Muscle of leg (tissue), 11 donors: ENCODE measurements around the gene MT1B. TPM values are rescaled to one million over a fixed set of nuclear protein-coding genes. Genes with fewer than 3 reads are reported as not detected.
A peak's percentile ranks its signal among the peaks of the same experiment; 100 is the strongest.

Experiments
- DNase-seq: peaks from one replicate; pipeline ENCODE4 v3.0.0; 2013
- H3K27ac ChIP-seq: one replicate; pipeline ENCODE4 v1.5.1; 2013; ENCODE audit warnings: mild to moderate bottlenecking, low read length, control low read depth
- H3K27me3 ChIP-seq: one replicate; pipeline ENCODE4 v1.6.1; 2013; ENCODE audit warnings: low read length; ENCODE audit not compliant: control insufficient read depth, insufficient read depth
- H3K36me3 ChIP-seq: one replicate; pipeline ENCODE4 v1.6.1; 2013; ENCODE audit warnings: low read length; ENCODE audit not compliant: control insufficient read depth, insufficient read depth
- H3K4me1 ChIP-seq: one replicate; pipeline ENCODE4 v1.6.1; 2013; ENCODE audit warnings: low read length; ENCODE audit not compliant: control insufficient read depth, insufficient read depth
- H3K4me3 ChIP-seq: one replicate; pipeline ENCODE4 v1.5.1; 2013; ENCODE audit warnings: low read length, control low read depth
- H3K9me3 ChIP-seq: replicated peaks from 2 replicates; pipeline ENCODE4 v1.6.1; 2013; ENCODE audit warnings: low read depth, low read length; ENCODE audit not compliant: control insufficient read depth
- WGBS: methylation state at CpG from one replicate; pipeline ENCODE4 v1.1.5; 2013; ENCODE audit warnings: missing lambda C conversion rate; ENCODE audit not compliant: insufficient coverage; 5-methylcytosine and 5-hydroxymethylcytosine counted together
- polyA plus RNA-seq, 8 donors: library from polyadenylated mRNA; unstranded; fragments of 120-200 nt; gene quantifications; one replicate each; pipeline versions ENCODE4 v1.2.1 to v1.2.3, GENCODE V29; 2013; ENCODE audit warnings: inconsistent platforms in 1 of 8, low replicate concordance in 1 of 8; ENCODE audit not compliant: insufficient read length in 8 of 8, insufficient read depth in 1 of 8
- total RNA-seq: library from RNA; stranded (reverse); fragments of 120-200 nt; gene quantifications from one replicate; pipeline ENCODE4 v1.2.4, GENCODE V29; 2013

Gene MT1B
- total and polyA plus RNA-seq, 9 donors, result 0.64 TPM; not detected in 8

GRCh38 chr16:56628486-56629350, 23.0 kb upstream of the MT1B start:
- Histone ChIP-seq H3K9me3 (no peaks in the 10 kb centered on the region), H3K27ac (no peak overlapping the region), H3K4me1 (peaks cover 32% of the 10 kb centered on the region), H3K36me3 (no peaks in the 10 kb centered on the region), H3K27me3 (peaks cover 52% of the 10 kb centered on the region), H3K4me3 (no peak overlapping the region)
- no peak for DNase-seq
- WGBS, result 39% methylated on average over 4 of the region's 9 CpGs

GRCh38 chr16:56629531-56629930, 22.2 kb upstream of the MT1B start:
- Histone ChIP-seq H3K27ac (no peak overlapping the region), H3K4me3 (no peak overlapping the region), H3K9me3 (no peaks in the 10 kb centered on the region), H3K36me3 (no peaks in the 10 kb centered on the region), H3K27me3 (peaks cover 58% of the 10 kb centered on the region), H3K4me1 (peaks cover 32% of the 10 kb centered on the region)
- WGBS, result 88% methylated on average over 3 of the region's 3 CpGs
- DNase-seq, result no peak

DNA sequence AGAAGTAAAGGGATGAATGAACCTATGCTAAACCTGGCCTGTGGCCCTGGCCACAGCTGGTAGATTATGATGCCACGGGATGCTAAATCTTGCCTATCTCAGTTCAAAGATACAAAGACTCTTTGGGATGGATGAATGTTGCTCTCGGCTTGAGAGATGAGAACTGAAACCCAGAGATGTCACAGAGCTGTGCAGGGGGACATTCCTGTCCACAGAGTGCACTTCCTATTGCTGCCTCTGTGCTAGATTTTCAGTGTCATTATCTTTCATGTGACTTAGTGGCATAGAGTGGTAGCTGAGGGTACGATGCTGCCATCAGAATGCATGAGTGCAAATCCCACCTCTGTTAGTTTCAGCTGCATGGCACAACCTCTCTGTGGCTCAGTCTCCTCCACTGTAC, 21.6 kb upstream of the MT1B start:
- no peak overlapping the region for H3K27ac ChIP-seq
- H3K4me1 ChIP-seq, result peaks cover 30% of the 10 kb centered on the region
- H3K4me3 ChIP-seq, result no peak overlapping the region
- H3K36me3 ChIP-seq, result no peaks in the 10 kb centered on the region
- no peak for DNase-seq
- WGBS, result 60% methylated on average over 1 of the region's 3 CpGs
- H3K9me3 ChIP-seq, result no peaks in the 10 kb centered on the region
- H3K27me3 ChIP-seq, result peaks cover 60% of the 10 kb centered on the region

DNA sequence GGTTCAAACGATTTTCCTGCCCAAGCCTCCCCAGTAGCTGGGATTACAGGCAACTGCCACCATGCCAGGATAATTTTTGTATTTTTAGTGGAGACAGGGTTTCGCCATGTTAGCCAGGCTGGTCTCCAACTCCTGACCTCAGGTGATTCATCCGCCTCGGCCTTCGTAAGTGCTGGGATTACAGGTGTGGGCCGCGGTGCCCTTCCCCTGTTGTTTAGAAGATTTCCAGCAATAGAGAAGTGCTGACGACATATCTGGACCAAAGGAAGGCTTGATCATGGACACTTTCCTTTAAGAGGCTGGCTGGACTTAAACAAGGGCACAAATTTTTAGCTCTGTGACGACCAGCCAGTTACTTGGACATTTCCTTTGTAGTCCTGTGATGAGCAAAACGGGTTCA, 20.5 kb upstream of the MT1B start:
- Histone ChIP-seq H3K9me3 (no peaks in the 10 kb centered on the region), H3K36me3 (no peaks in the 10 kb centered on the region), H3K4me1 (peaks cover 23% of the 10 kb centered on the region), H3K4me3 (no peak overlapping the region), H3K27ac (no peak overlapping the region), H3K27me3 (peaks cover 61% of the 10 kb centered on the region)
- DNase-seq, result no peak
- WGBS, result 90% methylated on average over 6 of the region's 10 CpGs

GRCh38 chr16:56631832-56632155, 19.9 kb upstream of the MT1B start:
- peaks cover 63% of the 10 kb centered on the region for H3K27me3 ChIP-seq
- H3K4me3 ChIP-seq, result peak overlapping the region; percentile 43
- H3K27ac ChIP-seq, result peak overlapping the region; percentile 2
- no peaks in the 10 kb centered on the region for H3K36me3 ChIP-seq
- H3K4me1 ChIP-seq, result peaks cover 17% of the 10 kb centered on the region
- H3K9me3 ChIP-seq, result no peaks in the 10 kb centered on the region
- DNase-seq, result no peak
- 11% methylated on average over 3 of the region's 14 CpGs for WGBS

DNA sequence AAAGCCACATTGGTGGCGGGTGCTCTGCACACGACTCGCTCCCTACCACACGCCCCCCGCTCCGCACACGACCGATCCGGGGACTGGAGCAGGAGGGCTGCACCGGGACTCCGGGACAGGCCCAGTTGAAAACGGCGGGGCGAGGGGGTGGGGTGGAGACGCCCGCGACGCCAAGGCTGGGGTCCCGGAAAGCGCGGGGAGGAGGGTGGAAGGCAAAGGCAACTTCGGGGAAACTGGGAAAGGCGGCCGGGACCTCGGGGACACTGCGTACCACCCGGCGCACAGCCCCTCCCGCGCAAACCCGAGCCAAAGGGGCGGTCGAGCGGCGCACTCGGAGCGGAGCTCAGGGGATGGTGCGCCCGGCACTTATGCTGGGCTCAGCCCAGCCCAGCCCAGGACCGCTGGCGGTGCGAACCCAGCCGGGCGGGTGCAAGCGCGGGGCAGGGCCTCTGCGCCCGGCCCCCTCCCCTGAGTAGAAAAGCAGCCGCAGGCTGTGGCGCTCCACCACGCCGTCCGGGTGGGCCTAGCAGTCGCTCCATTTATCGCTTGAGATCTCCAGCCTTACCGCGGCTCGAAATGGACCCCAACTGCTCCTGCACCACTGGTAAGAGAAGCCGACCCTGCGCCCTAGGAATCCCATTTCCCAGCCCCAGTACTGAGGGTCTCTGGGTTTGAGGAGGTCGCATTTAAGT, 19.4 kb upstream of the MT1B start, which contains the start of gene MT1M:
Gene MT1M, plus strand, starts transcription at position 504 of the 692 bp plus-strand sequence. Its CDS starts 73 bp downstream, at position 577.
- Histone ChIP-seq H3K4me3 (peak within 1 kb of the TSS; percentile 43), H3K36me3 (no peaks in the 10 kb centered on the region), H3K4me1 (peaks cover 17% of the 10 kb centered on the region), H3K9me3 (no peaks in the 10 kb centered on the region), H3K27me3 (peaks cover 68% of the 10 kb centered on the region), H3K27ac (peak within 1 kb of the TSS; percentile 2)
- under 1% methylated on average over 50 of the region's 61 CpGs for WGBS
- peak; percentile 67 for DNase-seq

- DNase-seq, result no peak
- no peaks in the 10 kb centered on the region for H3K36me3 ChIP-seq
- peak overlapping the region; percentile 43 for H3K4me3 ChIP-seq
- H3K27me3 ChIP-seq, result peaks cover 74% of the 10 kb centered on the region
- no peaks in the 10 kb centered on the region for H3K9me3 ChIP-seq
- WGBS, result no CpG with 5 or more reads among the region's 6 CpGs
- H3K4me1 ChIP-seq, result peaks cover 19% of the 10 kb centered on the region
- H3K27ac ChIP-seq, result no peak overlapping the region
Observed at GRCh38 chr16:56632848-56633365, 18.8 kb upstream of the MT1B start.

DNA sequence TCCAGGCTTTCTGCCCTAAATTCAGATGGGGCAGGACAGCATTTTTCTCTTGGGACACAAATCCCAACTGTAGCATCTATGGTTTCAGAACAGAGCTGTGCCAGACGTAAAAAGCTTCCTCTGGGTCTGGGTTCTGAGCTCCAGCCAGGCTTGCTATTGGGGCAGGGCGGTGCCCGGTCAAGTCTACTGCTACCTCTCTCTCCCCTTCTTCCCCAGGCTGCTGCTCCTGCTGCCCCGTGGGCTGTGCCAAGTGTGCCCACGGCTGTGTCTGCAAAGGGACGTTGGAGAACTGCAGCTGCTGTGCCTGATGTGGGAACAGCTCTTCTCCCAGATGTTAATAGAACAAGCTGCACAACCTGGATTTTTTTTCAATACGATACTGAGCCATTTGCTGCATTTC, 18.2 kb upstream of the MT1B start:
- Histone ChIP-seq H3K4me3 (no peak overlapping the region), H3K36me3 (no peaks in the 10 kb centered on the region), H3K9me3 (no peaks in the 10 kb centered on the region), H3K27me3 (peaks cover 76% of the 10 kb centered on the region), H3K27ac (no peak overlapping the region), H3K4me1 (peaks cover 24% of the 10 kb centered on the region)
- no peak for DNase-seq
- 25% methylated on average over 5 of the region's 7 CpGs for WGBS

DNA sequence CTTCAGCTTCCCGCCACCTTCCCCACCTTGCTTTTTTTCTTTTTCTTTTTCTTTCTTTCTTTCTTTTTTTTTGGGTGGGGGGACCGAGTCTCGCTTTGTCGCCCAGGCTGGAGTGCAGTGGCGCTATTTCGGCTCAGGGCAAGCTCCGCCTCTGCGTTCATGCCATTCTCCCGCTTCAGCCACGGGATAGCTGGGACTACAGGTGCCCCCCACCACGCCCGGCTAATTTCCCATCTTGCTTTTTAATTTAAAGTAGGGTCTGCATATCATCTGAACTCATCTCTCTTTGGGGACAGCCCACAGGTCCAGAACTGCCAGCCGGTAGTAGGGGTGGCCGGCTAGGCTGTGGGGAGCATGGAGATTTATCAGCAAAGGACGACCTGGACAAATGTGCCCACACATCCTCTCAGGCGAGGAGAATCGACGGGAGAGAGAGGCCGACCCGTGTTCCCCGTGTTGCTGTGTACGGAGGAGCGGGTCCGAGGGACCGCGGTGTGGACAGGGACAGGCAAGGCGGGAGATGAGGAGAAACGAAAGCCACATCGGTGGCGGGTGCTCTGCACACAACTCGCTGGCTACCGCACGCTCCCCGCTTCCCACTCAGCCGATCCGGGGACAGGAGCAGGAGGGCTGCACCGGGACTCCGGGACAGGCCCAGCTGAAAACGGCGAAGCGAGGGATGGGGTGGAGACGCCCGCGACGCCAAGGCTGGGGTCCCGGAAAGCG, 16.8 kb upstream of the MT1B start:
- H3K27ac ChIP-seq, result no peak overlapping the region
- no peak for DNase-seq
- no peaks in the 10 kb centered on the region for H3K9me3 ChIP-seq
- H3K4me3 ChIP-seq, result no peak overlapping the region
- H3K4me1 ChIP-seq, result peaks cover 30% of the 10 kb centered on the region
- peaks cover 86% of the 10 kb centered on the region for H3K27me3 ChIP-seq
- no peaks in the 10 kb centered on the region for H3K36me3 ChIP-seq
- WGBS, result 2% methylated on average over 35 of the region's 47 CpGs
